ENCODE measurements around the gene PHAF1.

Gene PHAF1

DNA sequence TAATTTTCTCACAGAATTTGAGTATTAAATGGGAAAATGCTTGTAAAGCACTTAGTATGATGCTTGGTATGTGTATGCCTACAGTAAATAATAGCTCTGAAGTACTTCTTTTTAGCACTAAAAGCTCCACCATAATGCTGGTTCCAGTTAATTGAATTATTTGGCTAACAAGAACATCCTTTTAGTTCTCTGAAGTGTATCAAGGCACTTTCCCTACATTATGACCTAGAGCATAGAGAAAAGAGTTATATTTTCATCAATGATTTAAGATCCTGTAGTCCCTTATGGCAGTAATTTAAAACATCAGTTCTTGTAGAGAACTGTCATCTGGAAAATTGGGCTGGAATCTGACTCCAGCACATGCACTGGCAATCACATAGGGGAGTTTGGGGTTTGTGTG is 21.9 kb upstream of the PHAF1 start:
- Histone ChIP-seq H3K4me3 (ENCODE audit: low read length) (no peak overlapping the region), H3K9me3 (replicated peaks; ENCODE audit: low read length) (no peaks in the 10 kb centered on the region), H3K36me3 (ENCODE audit: insufficient read depth, low read length) (peaks cover 45% of the 10 kb centered on the region), H3K4me1 (ENCODE audit: control insufficient read depth, insufficient read depth, low read length) (peaks cover 6% of the 10 kb centered on the region), H3K4me2 (ENCODE audit: low read length) (no peak overlapping the region), H3K9ac (ENCODE audit: low read depth, low read length) (no peak overlapping the region), H3K27me3 (ENCODE audit: control insufficient read depth, insufficient read depth, low read length) (no peaks in the 10 kb centered on the region)

DNA sequence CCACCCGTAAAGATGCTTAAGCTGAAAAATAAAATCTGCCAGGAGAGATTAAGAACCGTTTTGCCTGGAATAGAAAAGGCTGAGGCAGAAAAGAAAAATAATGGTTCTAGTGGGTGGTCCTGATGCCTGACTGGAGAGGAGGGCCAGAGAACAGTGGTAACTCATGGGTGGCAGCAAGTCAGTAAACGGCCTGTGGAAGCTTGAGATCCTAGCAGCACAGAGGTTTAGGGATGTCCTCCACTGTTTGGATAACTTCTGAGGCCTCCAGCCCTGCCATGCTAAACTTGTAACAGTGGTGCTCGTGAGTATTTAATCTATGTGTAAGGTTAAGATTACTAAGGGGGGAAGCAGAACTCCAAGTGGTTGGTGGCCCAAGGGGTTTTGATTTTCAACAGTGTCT is 21.2 kb upstream of the PHAF1 start:
- H3K9ac ChIP-seq (ENCODE audit: low read depth, low read length): no peak overlapping the region
- peaks cover 9% of the 10 kb centered on the region for H3K4me1 ChIP-seq (ENCODE audit: control insufficient read depth, insufficient read depth, low read length)
- no peak overlapping the region for H3K4me3 ChIP-seq (ENCODE audit: low read length)
- no peaks in the 10 kb centered on the region for H3K27me3 ChIP-seq (ENCODE audit: control insufficient read depth, insufficient read depth, low read length)
- no peak overlapping the region for H3K4me2 ChIP-seq (ENCODE audit: low read length)
- H3K9me3 ChIP-seq (replicated peaks; ENCODE audit: low read length): no peaks in the 10 kb centered on the region
- peaks cover 44% of the 10 kb centered on the region for H3K36me3 ChIP-seq (ENCODE audit: insufficient read depth, low read length)

DNA sequence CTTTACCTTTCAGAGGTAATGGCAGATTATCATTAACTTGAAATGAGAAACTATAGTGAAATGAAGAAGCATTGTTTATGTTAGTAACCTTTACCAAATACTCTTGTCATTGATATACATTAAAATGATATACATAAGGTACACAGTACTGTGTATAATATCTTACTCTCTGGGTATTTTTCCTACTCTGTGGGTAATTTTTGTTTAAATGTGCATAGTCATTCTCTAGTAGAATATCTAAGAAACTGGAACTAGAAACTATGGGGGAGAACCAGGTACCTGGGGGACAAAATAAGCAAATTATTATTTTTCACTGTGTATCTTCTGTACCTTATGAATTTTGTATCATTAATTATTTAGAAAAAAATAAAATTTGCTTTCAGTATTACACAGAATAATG is 20.6 kb upstream of the PHAF1 start:
- Histone ChIP-seq H3K36me3 (ENCODE audit: insufficient read depth, low read length) (peaks cover 41% of the 10 kb centered on the region), H3K9ac (ENCODE audit: low read depth, low read length) (no peak overlapping the region), H3K9me3 (replicated peaks; ENCODE audit: low read length) (no peaks in the 10 kb centered on the region), H3K27me3 (ENCODE audit: control insufficient read depth, insufficient read depth, low read length) (no peaks in the 10 kb centered on the region), H3K4me1 (ENCODE audit: control insufficient read depth, insufficient read depth, low read length) (peaks cover 9% of the 10 kb centered on the region), H3K4me3 (ENCODE audit: low read length) (no peak overlapping the region), H3K4me2 (ENCODE audit: low read length) (no peak overlapping the region)

DNA sequence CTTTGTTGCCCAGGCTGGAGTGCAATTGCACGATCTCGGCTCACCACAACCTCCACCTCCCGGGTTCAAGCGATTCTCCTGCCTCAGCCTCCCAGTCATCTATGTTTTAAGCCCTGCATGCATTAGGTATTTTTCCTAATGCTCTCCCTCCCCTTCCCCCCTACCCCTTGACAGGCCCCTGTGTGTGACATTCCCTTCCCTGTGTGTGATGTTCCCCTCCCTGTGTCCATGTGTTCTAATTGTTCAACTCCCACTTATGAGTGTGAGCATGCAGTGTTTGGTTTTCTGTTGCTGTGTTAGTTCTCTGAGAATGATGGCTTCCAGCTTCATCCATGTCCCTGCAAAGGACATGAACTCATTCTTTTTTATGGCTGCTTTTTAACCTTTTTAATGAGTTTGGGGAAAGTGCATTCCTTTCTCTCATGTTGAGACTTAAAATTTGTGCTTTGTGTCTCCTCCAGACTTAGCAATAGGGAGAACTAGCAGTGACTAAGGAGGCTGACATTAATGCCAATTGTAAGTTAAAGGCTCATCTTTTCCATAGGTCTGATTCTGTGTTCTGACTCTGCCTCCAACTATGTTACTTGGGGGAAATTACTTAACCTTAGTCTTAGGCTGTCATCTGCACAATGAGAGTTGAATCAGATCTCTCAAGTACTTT is 17.7 kb upstream of the PHAF1 start:
- Histone ChIP-seq H3K27me3 (ENCODE audit: control insufficient read depth, insufficient read depth, low read length) (no peaks in the 10 kb centered on the region), H3K4me3 (ENCODE audit: low read length) (no peak overlapping the region), H3K4me2 (ENCODE audit: low read length) (no peak overlapping the region), H3K9me3 (replicated peaks; ENCODE audit: low read length) (no peaks in the 10 kb centered on the region), H3K36me3 (ENCODE audit: insufficient read depth, low read length) (peaks cover 34% of the 10 kb centered on the region), H3K9ac (ENCODE audit: low read depth, low read length) (no peak overlapping the region), H3K4me1 (ENCODE audit: control insufficient read depth, insufficient read depth, low read length) (peaks cover 9% of the 10 kb centered on the region)

DNA sequence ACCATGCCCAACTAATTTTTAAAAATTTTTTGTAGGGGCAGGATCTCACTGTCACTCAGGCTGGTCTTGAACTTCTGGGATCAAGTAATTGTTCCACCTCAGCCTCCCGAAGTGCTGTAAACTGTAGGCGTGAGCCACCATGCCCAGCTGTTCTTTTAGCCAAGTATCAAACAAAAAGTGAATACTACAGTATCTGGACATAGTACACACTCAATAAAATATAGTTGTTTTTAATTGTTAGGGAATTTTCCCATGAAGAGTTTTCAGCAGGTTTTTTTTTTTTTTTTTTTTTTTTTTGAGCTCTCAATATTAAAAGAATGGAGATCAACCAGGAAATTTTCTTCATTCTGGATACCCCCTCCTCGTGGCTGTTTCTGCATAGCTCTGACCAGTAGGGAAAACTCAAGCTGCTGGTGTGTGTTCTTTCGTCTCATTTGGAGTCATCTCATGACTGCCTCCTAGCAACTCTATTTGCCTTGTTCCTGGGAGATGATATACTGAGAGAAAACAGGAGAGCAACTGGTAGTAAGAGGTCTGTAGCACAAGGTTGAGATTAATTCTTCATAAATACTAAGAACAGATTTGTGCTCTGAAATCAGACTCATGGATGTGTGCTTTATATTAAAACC is 16.5 kb upstream of the PHAF1 start:
- no peaks in the 10 kb centered on the region for H3K27me3 ChIP-seq (ENCODE audit: control insufficient read depth, insufficient read depth, low read length)
- H3K9ac ChIP-seq (ENCODE audit: low read depth, low read length): no peak overlapping the region
- H3K4me3 ChIP-seq (ENCODE audit: low read length): no peak overlapping the region
- H3K9me3 ChIP-seq (replicated peaks; ENCODE audit: low read length): no peaks in the 10 kb centered on the region
- H3K36me3 ChIP-seq (ENCODE audit: insufficient read depth, low read length): peaks cover 26% of the 10 kb centered on the region
- H3K4me2 ChIP-seq (ENCODE audit: low read length): no peak overlapping the region
- peaks cover 9% of the 10 kb centered on the region for H3K4me1 ChIP-seq (ENCODE audit: control insufficient read depth, insufficient read depth, low read length)

DNA sequence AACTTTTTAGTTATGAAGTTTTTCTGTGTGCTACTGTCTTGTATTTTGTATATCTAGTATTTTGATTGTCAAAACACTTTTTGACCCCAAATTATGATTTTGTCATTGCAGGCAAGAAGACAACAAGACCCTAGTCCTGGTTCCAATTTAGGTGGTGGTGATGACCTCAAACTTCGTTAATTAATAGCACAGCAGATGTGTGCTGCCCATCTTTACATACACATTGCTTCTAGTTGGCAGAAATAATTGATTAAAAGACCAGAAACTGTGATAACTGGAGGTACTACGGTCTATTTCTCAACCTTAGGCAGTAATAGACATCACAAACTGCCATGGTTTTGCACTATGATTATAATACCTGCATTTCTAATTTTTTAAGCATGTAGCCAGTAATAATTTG is 11.1 kb upstream of the PHAF1 start:
- Histone ChIP-seq H3K27me3 (ENCODE audit: control insufficient read depth, insufficient read depth, low read length) (no peaks in the 10 kb centered on the region), H3K4me3 (ENCODE audit: low read length) (no peak overlapping the region), H3K9me3 (replicated peaks; ENCODE audit: low read length) (no peaks in the 10 kb centered on the region), H3K4me1 (ENCODE audit: control insufficient read depth, insufficient read depth, low read length) (no peaks in the 10 kb centered on the region), H3K9ac (ENCODE audit: low read depth, low read length) (no peak overlapping the region), H3K36me3 (ENCODE audit: insufficient read depth, low read length) (peaks cover 22% of the 10 kb centered on the region), H3K4me2 (ENCODE audit: low read length) (no peak overlapping the region)

DNA sequence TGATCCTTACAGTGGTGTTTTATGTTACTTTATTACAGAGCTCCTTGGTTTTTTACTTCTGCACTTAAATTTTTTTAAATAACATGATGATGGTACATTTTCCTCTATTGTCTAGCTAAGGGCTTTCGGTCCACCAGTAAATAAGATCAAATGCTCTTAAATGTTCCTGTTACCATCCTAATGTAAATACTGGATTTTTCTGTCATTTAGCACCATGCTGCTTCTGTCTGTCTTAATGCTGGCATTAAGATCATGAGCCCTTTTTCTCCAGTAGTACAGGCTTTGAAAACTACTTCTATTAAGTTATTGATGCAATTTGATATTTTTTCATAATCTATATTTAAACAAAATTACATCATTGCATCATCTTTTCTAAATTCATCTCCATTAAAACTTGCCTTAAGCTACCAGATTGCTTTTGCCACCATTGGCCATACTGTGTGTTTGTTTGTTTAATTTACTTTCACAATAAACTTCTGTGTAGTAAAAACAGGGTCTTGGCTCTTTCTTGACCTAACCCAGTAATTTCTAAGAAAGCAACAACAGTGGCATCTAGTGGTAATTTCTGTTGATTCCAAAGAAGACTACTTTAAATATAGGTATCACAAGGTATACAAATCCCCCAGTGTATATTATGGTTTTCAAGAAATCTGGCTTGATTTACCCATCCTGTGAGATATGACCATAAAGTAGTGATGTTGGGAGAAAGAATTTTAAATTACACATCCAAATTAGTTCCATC is 9.0 kb upstream of the PHAF1 start:
- Histone ChIP-seq H3K4me2 (ENCODE audit: low read length) (no peak overlapping the region), H3K9me3 (replicated peaks; ENCODE audit: low read length) (no peaks in the 10 kb centered on the region), H3K36me3 (ENCODE audit: insufficient read depth, low read length) (peaks cover 12% of the 10 kb centered on the region), H3K27me3 (ENCODE audit: control insufficient read depth, insufficient read depth, low read length) (no peaks in the 10 kb centered on the region), H3K9ac (ENCODE audit: low read depth, low read length) (no peak overlapping the region), H3K4me3 (ENCODE audit: low read length) (no peak overlapping the region), H3K4me1 (ENCODE audit: control insufficient read depth, insufficient read depth, low read length) (no peaks in the 10 kb centered on the region)

DNA sequence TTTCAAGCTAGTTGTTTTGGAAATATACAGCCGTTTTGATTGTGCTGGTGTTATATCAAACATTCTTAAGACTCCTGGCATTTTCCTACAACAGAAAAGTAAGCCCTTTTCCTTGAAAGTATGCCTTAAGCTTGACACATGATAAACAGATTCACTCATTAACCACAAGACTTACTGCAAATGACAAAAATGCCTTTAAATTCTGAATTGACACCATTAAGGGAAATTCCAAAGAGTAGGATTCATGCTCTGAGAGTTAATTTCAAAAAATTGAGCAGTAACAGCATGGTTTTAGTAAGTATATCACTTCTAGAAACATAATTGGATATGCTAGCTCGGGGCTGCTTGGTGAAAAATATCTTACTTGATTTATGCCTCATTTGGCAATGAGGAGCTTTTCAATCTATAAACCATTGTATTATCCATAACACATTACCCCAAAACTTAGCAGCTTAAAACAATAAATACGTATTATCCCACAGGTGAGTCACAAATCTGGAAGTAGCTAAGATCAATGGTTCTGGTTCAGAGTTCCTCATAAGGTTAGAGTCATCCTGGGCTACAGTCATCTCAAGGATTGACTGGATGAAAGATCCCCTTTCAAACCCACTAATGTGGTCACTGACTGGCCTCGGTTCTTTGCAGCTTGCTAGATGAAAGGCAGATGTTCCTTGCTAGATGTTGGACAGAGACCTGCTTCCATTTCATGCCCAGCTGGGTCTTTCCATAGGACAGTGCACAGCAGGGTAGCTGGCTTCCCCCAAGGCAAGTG is 8.2 kb upstream of the PHAF1 start:
- Histone ChIP-seq H3K36me3 (ENCODE audit: insufficient read depth, low read length) (peaks cover 12% of the 10 kb centered on the region), H3K9ac (ENCODE audit: low read depth, low read length) (no peak overlapping the region), H3K4me2 (ENCODE audit: low read length) (no peak overlapping the region), H3K4me1 (ENCODE audit: control insufficient read depth, insufficient read depth, low read length) (no peaks in the 10 kb centered on the region), H3K4me3 (ENCODE audit: low read length) (no peak overlapping the region), H3K9me3 (replicated peaks; ENCODE audit: low read length) (no peaks in the 10 kb centered on the region), H3K27me3 (ENCODE audit: control insufficient read depth, insufficient read depth, low read length) (no peaks in the 10 kb centered on the region)

DNA sequence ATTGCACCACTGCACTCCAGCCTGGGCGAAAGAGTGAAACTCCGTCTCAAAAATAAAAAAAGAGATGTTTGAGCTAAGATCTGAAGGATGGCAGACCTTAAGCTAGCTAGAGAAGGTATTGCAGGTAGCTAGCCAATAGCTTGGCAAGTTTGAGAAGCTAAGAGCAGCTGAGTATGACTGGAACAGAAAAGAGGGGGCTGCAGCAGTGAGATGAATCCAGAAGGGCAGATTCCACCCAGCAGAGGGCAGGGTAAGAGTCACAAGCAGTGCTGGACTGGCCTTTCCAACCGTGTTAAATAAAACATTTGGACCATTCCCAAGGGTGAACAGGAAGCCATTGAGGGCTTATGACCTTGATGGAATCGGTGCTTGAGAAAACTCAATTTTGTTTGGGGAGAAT is 5.7 kb upstream of the PHAF1 start:
- H3K9me3 ChIP-seq (replicated peaks; ENCODE audit: low read length): no peaks in the 10 kb centered on the region
- H3K4me2 ChIP-seq (ENCODE audit: low read length): no peak overlapping the region
- H3K9ac ChIP-seq (ENCODE audit: low read depth, low read length): no peak overlapping the region
- H3K4me3 ChIP-seq (ENCODE audit: low read length): no peak overlapping the region
- H3K36me3 ChIP-seq (ENCODE audit: insufficient read depth, low read length): peaks cover 6% of the 10 kb centered on the region
- H3K4me1 ChIP-seq (ENCODE audit: control insufficient read depth, insufficient read depth, low read length): peaks cover 3% of the 10 kb centered on the region
- H3K27me3 ChIP-seq (ENCODE audit: control insufficient read depth, insufficient read depth, low read length): no peaks in the 10 kb centered on the region

DNA sequence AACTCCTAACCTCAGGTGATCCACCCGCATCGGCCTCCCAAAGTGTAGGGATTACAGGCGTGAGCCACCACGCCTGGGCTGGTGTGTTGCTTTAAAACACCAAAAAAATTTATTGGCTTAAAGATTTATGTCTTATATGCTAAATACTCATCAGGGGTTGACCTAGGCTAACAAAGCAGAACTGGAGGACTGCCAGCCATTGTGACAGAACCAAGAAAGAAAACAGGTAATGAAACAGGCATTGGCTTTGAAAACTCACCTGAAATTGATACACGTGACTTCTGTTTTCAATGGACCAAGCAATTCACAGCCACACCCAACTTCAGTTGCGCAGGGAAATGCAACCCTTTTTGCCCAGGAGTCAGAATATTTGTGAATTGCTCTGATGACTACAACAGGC is 4.9 kb upstream of the PHAF1 start:
- Histone ChIP-seq H3K4me3 (ENCODE audit: low read length) (no peak overlapping the region), H3K9ac (ENCODE audit: low read depth, low read length) (no peak overlapping the region), H3K9me3 (replicated peaks; ENCODE audit: low read length) (no peaks in the 10 kb centered on the region), H3K4me2 (ENCODE audit: low read length) (no peak overlapping the region), H3K27me3 (ENCODE audit: control insufficient read depth, insufficient read depth, low read length) (no peaks in the 10 kb centered on the region), H3K4me1 (ENCODE audit: control insufficient read depth, insufficient read depth, low read length) (peaks cover 9% of the 10 kb centered on the region), H3K36me3 (ENCODE audit: insufficient read depth, low read length) (no peaks in the 10 kb centered on the region)

DNA sequence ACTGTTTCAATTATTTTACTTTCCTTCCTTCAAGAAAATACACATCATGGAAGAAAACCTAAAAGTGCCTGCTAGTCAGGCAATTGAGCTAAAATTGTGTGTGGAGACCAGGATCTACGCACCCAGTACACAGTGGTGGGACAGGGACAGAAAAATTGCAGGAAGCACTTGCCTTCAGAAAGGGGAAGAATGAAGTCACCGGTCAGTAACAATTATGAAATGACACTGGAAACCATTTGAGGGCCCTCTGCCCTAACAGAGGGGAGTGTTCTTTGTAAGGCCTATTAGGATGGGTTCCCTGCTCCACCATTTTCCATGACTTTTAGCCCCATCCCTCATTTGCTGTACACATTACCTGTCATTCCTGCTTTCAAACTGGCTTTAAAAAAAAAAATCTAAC is 4.5 kb upstream of the PHAF1 start:
- no peaks in the 10 kb centered on the region for H3K9me3 ChIP-seq (replicated peaks; ENCODE audit: low read length)
- H3K4me2 ChIP-seq (ENCODE audit: low read length): no peak overlapping the region
- H3K9ac ChIP-seq (ENCODE audit: low read depth, low read length): no peak overlapping the region
- H3K27me3 ChIP-seq (ENCODE audit: control insufficient read depth, insufficient read depth, low read length): no peaks in the 10 kb centered on the region
- peaks cover 9% of the 10 kb centered on the region for H3K4me1 ChIP-seq (ENCODE audit: control insufficient read depth, insufficient read depth, low read length)
- H3K4me3 ChIP-seq (ENCODE audit: low read length): no peak overlapping the region
- no peaks in the 10 kb centered on the region for H3K36me3 ChIP-seq (ENCODE audit: insufficient read depth, low read length)

Data from skeletal muscle satellite cell (primary cell).